ENCODE data around the gene TFAP2D. TPM values are rescaled to one million over a fixed set of nuclear protein-coding genes. Genes with fewer than 3 reads are reported as not detected.

TFAP2D gene
- total RNA-seq, 1 experiment from 2014 or later = not detected

DNA sequence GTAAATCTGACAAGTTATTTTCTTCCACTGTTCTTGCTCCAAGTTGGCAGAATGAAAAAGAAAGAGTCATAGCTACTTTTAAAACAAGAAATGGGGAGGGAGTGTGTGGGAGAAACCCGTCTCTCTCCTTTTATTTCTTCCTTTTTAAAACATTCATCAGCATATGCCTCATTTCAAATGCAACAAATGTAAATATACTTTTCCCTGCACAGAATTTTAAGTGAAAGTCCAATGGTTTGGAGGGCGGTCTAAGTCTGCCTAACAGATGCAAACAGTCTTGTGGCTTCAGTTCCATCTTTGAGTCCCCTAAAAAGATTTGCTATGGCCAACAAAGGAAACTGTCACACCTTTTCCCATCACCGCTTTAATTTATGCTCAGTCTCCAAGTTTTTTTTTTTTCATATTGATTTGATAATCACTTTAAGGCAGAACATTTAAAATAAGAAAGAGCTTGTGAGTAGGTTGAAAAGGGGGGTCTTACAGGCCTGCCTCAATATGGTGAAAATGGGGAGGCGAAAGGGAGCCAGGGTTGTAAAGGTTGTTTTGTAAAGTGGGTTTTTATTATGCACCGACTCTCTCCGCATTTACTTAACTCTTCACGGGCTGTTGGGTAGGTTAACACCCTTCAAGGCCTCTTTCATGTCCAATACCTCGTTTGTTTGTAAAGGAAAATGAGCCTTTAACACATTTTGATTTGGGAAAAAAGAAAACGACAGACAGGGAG lies 4.6 kb downstream of the TFAP2D start:
- no peak for DNase-seq
- no peaks in the 10 kb centered on the region for H3K4me1 Mint-ChIP-seq (ENCODE audit: low read depth, unreplicated experiment)
- CTCF ChIA-PET = no interaction called here
- Histone ChIP-seq H3K27me3 (replicated peaks; ENCODE audit: control insufficient read depth, insufficient read depth, low read length) (no peaks in the 10 kb centered on the region), H3K4me3 (ENCODE audit: low read depth, low read length) (no peak overlapping the region), H3K4me1 (no peaks in the 10 kb centered on the region), H3K36me3 (ENCODE audit: control insufficient read depth, insufficient read depth, low read length) (no peaks in the 10 kb centered on the region), H3K9me3 (no peaks in the 10 kb centered on the region)
- POLR2A ChIA-PET = no interaction called here
- intact Hi-C loops (cut with micrococcal nuclease; ENCODE audit: unreplicated experiment) = no loop called here
- H3K27me3 Mint-ChIP-seq (ENCODE audit: insufficient read depth, unreplicated experiment) = peaks cover 19% of the 10 kb centered on the region
- no peaks in the 10 kb centered on the region for H3K9me3 Mint-ChIP-seq (ENCODE audit: unreplicated experiment)
- TF ChIP-seq, protein P1, sequence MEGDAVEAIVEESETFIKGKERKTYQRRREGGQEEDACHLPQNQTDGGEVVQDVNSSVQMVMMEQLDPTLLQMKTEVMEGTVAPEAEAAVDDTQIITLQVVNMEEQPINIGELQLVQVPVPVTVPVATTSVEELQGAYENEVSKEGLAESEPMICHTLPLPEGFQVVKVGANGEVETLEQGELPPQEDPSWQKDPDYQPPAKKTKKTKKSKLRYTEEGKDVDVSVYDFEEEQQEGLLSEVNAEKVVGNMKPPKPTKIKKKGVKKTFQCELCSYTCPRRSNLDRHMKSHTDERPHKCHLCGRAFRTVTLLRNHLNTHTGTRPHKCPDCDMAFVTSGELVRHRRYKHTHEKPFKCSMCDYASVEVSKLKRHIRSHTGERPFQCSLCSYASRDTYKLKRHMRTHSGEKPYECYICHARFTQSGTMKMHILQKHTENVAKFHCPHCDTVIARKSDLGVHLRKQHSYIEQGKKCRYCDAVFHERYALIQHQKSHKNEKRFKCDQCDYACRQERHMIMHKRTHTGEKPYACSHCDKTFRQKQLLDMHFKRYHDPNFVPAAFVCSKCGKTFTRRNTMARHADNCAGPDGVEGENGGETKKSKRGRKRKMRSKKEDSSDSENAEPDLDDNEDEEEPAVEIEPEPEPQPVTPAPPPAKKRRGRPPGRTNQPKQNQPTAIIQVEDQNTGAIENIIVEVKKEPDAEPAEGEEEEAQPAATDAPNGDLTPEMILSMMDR (IDR thresholded peaks at IDR 0.05; ENCODE audit: insufficient read depth in 1 of 2, low read depth in 1 of 2, low read length in 1 of 2, severe bottlenecking in 1 of 2, unreplicated experiment in 1 of 2) = no peak
- no peak overlapping the region for H3K27ac Mint-ChIP-seq (ENCODE audit: unreplicated experiment)
- no peaks in the 10 kb centered on the region for H3K36me3 Mint-ChIP-seq (ENCODE audit: insufficient read depth, unreplicated experiment)
- no peak overlapping the region for H3K4me3 Mint-ChIP-seq (ENCODE audit: unreplicated experiment)
- no TSS peak for BruUV-seq (replicated peaks)

DNA sequence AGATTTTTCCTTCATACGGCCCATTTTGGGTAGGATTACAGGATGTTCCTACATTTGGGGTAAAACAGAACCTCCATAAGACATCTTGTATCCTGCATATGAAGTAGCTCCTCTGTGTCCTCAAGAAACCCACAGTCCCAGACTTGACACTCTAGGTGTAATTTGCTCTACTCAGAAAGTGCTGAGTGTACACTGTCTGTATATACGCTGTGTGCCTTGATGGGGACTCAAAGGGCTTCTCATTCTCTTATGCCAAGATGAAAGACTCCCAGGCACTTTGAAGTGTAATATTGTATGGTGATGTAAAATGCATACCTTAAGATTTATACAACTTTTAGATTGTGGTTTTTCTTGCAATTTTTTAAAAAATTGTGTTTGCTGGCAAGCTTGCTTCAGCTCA lies 5.2 kb downstream of the TFAP2D start:
- BruUV-seq (replicated peaks) = no TSS peak
- no peaks in the 10 kb centered on the region for H3K9me3 ChIP-seq
- no peak overlapping the region for H3K4me3 ChIP-seq (ENCODE audit: low read depth, low read length)
- ChIA-PET POLR2A (no interaction called here), CTCF (no interaction called here)
- Mint-ChIP-seq H3K36me3 (ENCODE audit: insufficient read depth, unreplicated experiment) (no peaks in the 10 kb centered on the region), H3K27me3 (ENCODE audit: insufficient read depth, unreplicated experiment) (peaks cover 19% of the 10 kb centered on the region), H3K9me3 (ENCODE audit: unreplicated experiment) (no peaks in the 10 kb centered on the region), H3K4me1 (ENCODE audit: low read depth, unreplicated experiment) (no peaks in the 10 kb centered on the region), H3K27ac (ENCODE audit: unreplicated experiment) (no peak overlapping the region), H3K4me3 (ENCODE audit: unreplicated experiment) (no peak overlapping the region)
- intact Hi-C loops (cut with micrococcal nuclease; ENCODE audit: unreplicated experiment) = no loop called here
- no peaks in the 10 kb centered on the region for H3K4me1 ChIP-seq
- no peak for DNase-seq
- no peaks in the 10 kb centered on the region for H3K27me3 ChIP-seq (replicated peaks; ENCODE audit: control insufficient read depth, insufficient read depth, low read length)
- TF ChIP-seq, protein P1 (IDR thresholded peaks at IDR 0.05; ENCODE audit: insufficient read depth in 1 of 2, low read depth in 1 of 2, low read length in 1 of 2, severe bottlenecking in 1 of 2, unreplicated experiment in 1 of 2) = no peak
- no peaks in the 10 kb centered on the region for H3K36me3 ChIP-seq (ENCODE audit: control insufficient read depth, insufficient read depth, low read length)

DNA sequence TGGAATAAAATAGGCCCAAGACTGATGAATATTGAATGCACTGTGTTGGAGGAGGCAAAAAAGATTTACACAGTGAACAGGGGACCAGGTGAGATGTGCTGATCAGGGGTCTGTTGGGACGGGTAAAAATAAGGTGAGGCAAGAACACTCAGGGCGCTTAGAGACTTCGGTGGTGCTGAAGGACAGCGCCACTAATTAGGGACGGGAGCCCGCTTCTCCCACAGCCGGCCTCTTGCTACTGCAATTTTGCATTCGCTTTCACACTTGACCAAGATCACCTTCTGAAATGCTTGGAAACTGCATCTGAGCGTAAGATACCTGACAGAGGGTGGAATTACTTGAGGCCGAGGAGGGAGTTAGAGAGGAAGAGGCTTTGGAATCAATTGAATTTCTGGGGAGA lies 7.3 kb downstream of the TFAP2D start:
- Histone ChIP-seq H3K36me3 (ENCODE audit: control insufficient read depth, insufficient read depth, low read length) (no peaks in the 10 kb centered on the region), H3K4me1 (no peaks in the 10 kb centered on the region), H3K27me3 (replicated peaks; ENCODE audit: control insufficient read depth, insufficient read depth, low read length) (no peaks in the 10 kb centered on the region), H3K4me3 (ENCODE audit: low read depth, low read length) (no peak overlapping the region), H3K9me3 (no peaks in the 10 kb centered on the region)
- Mint-ChIP-seq H3K4me3 (ENCODE audit: unreplicated experiment) (no peak overlapping the region), H3K27me3 (ENCODE audit: insufficient read depth, unreplicated experiment) (peaks cover 8% of the 10 kb centered on the region), H3K4me1 (ENCODE audit: low read depth, unreplicated experiment) (no peaks in the 10 kb centered on the region), H3K9me3 (ENCODE audit: unreplicated experiment) (no peaks in the 10 kb centered on the region), H3K27ac (ENCODE audit: unreplicated experiment) (no peak overlapping the region), H3K36me3 (ENCODE audit: insufficient read depth, unreplicated experiment) (no peaks in the 10 kb centered on the region)
- DNase-seq = peak in 1 of 2 experiments; percentile 27
- no TSS peak for BruUV-seq (replicated peaks)
- POLR2A ChIA-PET = no interaction called here
- CTCF ChIA-PET = no interaction called here
- intact Hi-C loops (cut with micrococcal nuclease; ENCODE audit: unreplicated experiment) = no loop called here
- TF ChIP-seq, protein P1 (IDR thresholded peaks at IDR 0.05; ENCODE audit: insufficient read depth in 1 of 2, low read depth in 1 of 2, low read length in 1 of 2, severe bottlenecking in 1 of 2, unreplicated experiment in 1 of 2) = no peak

All from Caco-2 (cell line).